H1 (cell line): ENCODE data around the gene SLC35E3. TPM values are rescaled to one million over a fixed set of nuclear protein-coding genes. Genes with fewer than 3 reads are reported as not detected.
A peak's percentile ranks its signal among the peaks of the same experiment; 100 is the strongest.

Experiments
- ASH2L ChIP-seq: fragments of 200-600, 300-600 bp; sonication (generic); IDR thresholded peaks from one replicate; pipeline ENCODE4 v1.7.1; 2017; ENCODE audit warnings: low read length
- CBX5 ChIP-seq: fragments of 300-800, 300-1000 bp; sonication (generic); IDR thresholded peaks from 2 replicates; pipeline ENCODE4 v1.7.1; 2016; ENCODE audit warnings: antibody characterized with exemption, low read length, low read depth
- CBX8 ChIP-seq: fragments of 300-800, 300-1000 bp; sonication (generic); IDR thresholded peaks from 2 replicates; pipeline ENCODE4 v1.7.1; 2016; ENCODE audit warnings: low read depth, low read length, borderline replicate concordance
- CREB1 ChIP-seq: IDR thresholded peaks from 2 replicates; pipeline ENCODE4 v1.6.1; 2012; ENCODE audit warnings: inconsistent platforms
- EGR1 ChIP-seq: IDR thresholded peaks from 2 replicates; pipeline ENCODE4 v1.6.1; 2011; ENCODE audit warnings: low read depth, low read length, borderline replicate concordance
- EP300 ChIP-seq, 2 experiments: IDR thresholded peaks; 1 replicate in 1 of 2; 2 replicates in 1 of 2; pipeline ENCODE4 v1.6.1; 2011 to 2012; ENCODE audit warnings: low read depth in 2 of 2, low read length in 2 of 2, mild to moderate bottlenecking in 2 of 2, borderline replicate concordance in 1 of 2, inconsistent platforms in 1 of 2, moderate library complexity in 1 of 2
- GABPA ChIP-seq: IDR thresholded peaks from 2 replicates; pipeline ENCODE4 v1.6.1; 2011; ENCODE audit warnings: mild to moderate bottlenecking, low read length, moderate library complexity, borderline replicate concordance; ENCODE audit not compliant: insufficient read depth
- HDAC6 ChIP-seq: IDR thresholded peaks from one replicate; pipeline ENCODE4 v1.7.1; 2012; ENCODE audit warnings: low read depth, mild to moderate bottlenecking, inconsistent platforms, low read length, moderate library complexity
- KDM4A ChIP-seq: IDR thresholded peaks from one replicate; pipeline ENCODE4 v1.7.1; 2012; ENCODE audit warnings: low read depth, mild to moderate bottlenecking, moderate library complexity, low read length, inconsistent platforms; ENCODE audit not compliant: severe bottlenecking
- KDM5A ChIP-seq: fragments of 200-600 bp; IDR thresholded peaks from 2 replicates; pipeline ENCODE4 v1.7.1; 2012; ENCODE audit warnings: mild to moderate bottlenecking, low read length, inconsistent platforms, mixed read lengths
- MAFK ChIP-seq: IDR thresholded peaks from 2 replicates; pipeline ENCODE4 v1.6.1; 2012; ENCODE audit warnings: low read depth, mild to moderate bottlenecking, improper control_type of control experiment, low read length
- NRF1 ChIP-seq: IDR thresholded peaks from 2 replicates; pipeline ENCODE4 v1.6.1; 2011; ENCODE audit warnings: mild to moderate bottlenecking, low read depth, low read length, improper control_type of control experiment
- PHF8 ChIP-seq: fragments of 200-600 bp; sonication (generic); conservative IDR thresholded peaks from 2 replicates; pipeline ENCODE4 v1.7.1; 2012; ENCODE audit warnings: low read depth, mild to moderate bottlenecking, inconsistent platforms, low read length, moderate library complexity
- POLR2A ChIP-seq, 2 experiments: IDR thresholded peaks; 1 replicate in 1 of 2; 2 replicates in 1 of 2; pipeline ENCODE4 v1.6.1; 2011; ENCODE audit warnings: low read depth in 2 of 2, low read length in 2 of 2, mild to moderate bottlenecking in 2 of 2; ENCODE audit errors: control extremely low read depth in 1 of 2
- SIN3A ChIP-seq, 2 experiments: IDR thresholded peaks in 1 of 2; conservative IDR thresholded peaks in 1 of 2; 2 replicates each; pipeline ENCODE4 v1.6.1; 2011 to 2012; ENCODE audit warnings: low read length in 2 of 2, improper control_type of control experiment in 1 of 2, low read depth in 1 of 2, mild to moderate bottlenecking in 1 of 2
- SP1 ChIP-seq: IDR thresholded peaks from 2 replicates; pipeline ENCODE4 v1.6.1; 2011; ENCODE audit warnings: low read depth, low read length
- TBP ChIP-seq: IDR thresholded peaks from 2 replicates; pipeline ENCODE4 v1.6.1; 2011; ENCODE audit warnings: low read depth, low read length, improper control_type of control experiment
- YY1 ChIP-seq: IDR thresholded peaks from 2 replicates; pipeline ENCODE4 v1.6.1; 2011; ENCODE audit warnings: low read depth, mild to moderate bottlenecking, low read length
- polyA plus RNA-seq, 7 experiments: library from polyadenylated mRNA; depleted of rRNA in 3 of 7; stranded (reverse) in 5 of 7; unstranded in 2 of 7; fragments of >200 nt in 5 of 7; fragments of 200-250 nt in 2 of 7; gene quantifications; 1 replicate in 5 of 7; 2 replicates in 1 of 7; 4 replicates in 1 of 7; pipeline versions ENCODE4 v1.2.1 to v1.2.3, GENCODE V29; 2011 to 2013; ENCODE audit warnings: missing spikeins in 2 of 7, mixed read lengths in 2 of 7
- total RNA-seq: library from RNA; stranded (reverse); fragmentation: NEBNext Ultra II Directional; extraction: Animal tissue kit (Norgen Biotek cat#: 25700); gene quantifications from 2 replicates; pipeline ENCODE4 v1.2.1, GENCODE V29; 2021
- TF ChIP-seq, protein P1 (sequence below): IDR thresholded peaks from 2 replicates; pipeline ENCODE4 v1.6.1; 2011; ENCODE audit warnings: low read depth, mild to moderate bottlenecking, low read length; ENCODE audit not compliant: insufficient read depth
- TF ChIP-seq, protein P2 (sequence below): IDR thresholded peaks from 2 replicates; pipeline ENCODE4 v1.6.1; 2011; ENCODE audit warnings: low read length, improper control_type of control experiment
- TF ChIP-seq, protein P3 (sequence below): IDR thresholded peaks from 2 replicates; pipeline ENCODE4 v1.6.1; 2012; ENCODE audit warnings: inconsistent platforms
- TF ChIP-seq, protein P4 (sequence below): IDR thresholded peaks from 2 replicates; pipeline ENCODE4 v1.6.1; 2012; ENCODE audit warnings: inconsistent platforms

SLC35E3 gene
- total and polyA plus RNA-seq, 2 of the 8 experiments (the other 6 are each of a cell fraction or from before 2014, with no cell fraction given), result 10.0 to 10.9 TPM

DNA sequence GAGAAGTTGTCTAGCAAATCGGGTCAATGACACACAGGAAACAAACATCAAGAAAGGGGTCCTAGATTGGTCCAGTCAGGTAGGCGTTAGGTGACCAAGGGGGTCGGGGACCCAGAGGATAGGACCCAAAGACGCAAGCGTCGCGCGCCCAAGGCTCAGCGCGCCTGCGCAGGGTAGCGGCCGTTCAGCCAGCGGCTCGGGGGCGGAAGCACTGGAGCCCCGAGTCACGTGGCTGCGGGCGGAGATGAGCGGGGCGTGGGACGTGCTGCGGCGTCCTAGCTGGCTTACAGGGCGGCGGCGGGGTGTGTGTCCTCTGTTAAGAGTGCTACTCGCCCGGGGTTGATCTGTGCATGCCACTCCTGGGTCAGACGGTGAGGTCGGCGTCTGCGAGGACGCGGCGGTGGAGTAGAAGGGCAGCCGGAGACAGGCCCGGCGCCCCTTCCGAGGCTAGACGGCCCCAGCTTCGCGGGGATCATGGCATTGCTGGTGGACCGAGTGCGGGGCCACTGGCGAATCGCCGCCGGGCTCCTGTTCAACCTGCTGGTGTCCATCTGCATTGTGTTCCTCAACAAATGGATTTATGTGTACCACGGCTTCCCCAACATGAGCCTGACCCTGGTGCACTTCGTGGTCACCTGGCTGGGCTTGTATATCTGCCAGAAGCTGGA lies at the start of gene SLC35E3 (continued):
- TF ChIP-seq GABPA, result peak; percentile 38; the same call in 1 of the 2 replicates
- TF ChIP-seq, protein P1, sequence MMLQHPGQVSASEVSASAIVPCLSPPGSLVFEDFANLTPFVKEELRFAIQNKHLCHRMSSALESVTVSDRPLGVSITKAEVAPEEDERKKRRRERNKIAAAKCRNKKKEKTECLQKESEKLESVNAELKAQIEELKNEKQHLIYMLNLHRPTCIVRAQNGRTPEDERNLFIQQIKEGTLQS, result peak; percentile 78
- TF ChIP-seq YY1, result 0 out of 2 replicates have a peak, but pooled peaks have one; percentile 10
- TF ChIP-seq SIN3A (conservative IDR thresholded peaks at IDR 0.05 in 1 of 2, IDR thresholded peaks at IDR 0.05 in 1 of 2; ENCODE audit: low read depth in 1 of 2, low read length in 2 of 2), result peak in 1 of 2 experiments; percentile 42; a peak in 1 of 4 replicates
- peak; percentile 60 to 93 for TF ChIP-seq POLR2A (IDR thresholded peaks at IDR 0.05; ENCODE audit: control extremely low read depth in 1 of 2, low read depth in 2 of 2, low read length in 2 of 2)
- TF ChIP-seq ASH2L, result peak; percentile 72
- peak; percentile 87 for TF ChIP-seq NRF1
- TF ChIP-seq KDM4A, result peak; percentile 89
- no peak for TF ChIP-seq CBX5
- peak; percentile 76; the same call in 1 of the 2 replicates for TF ChIP-seq CREB1
- no peak for TF ChIP-seq EP300 (IDR thresholded peaks at IDR 0.05; ENCODE audit: borderline replicate concordance in 1 of 2, low read depth in 2 of 2, low read length in 2 of 2)
- TF ChIP-seq MAFK, result no peak
- peak; percentile 64; the same call in 1 of the 2 replicates for TF ChIP-seq PHF8
- TF ChIP-seq EGR1, result peak; percentile 76; the same call in 1 of the 2 replicates
- no peak for TF ChIP-seq KDM5A
- TF ChIP-seq CBX8, result no peak
- peak; percentile 69 for TF ChIP-seq TBP
- TF ChIP-seq, protein P2, sequence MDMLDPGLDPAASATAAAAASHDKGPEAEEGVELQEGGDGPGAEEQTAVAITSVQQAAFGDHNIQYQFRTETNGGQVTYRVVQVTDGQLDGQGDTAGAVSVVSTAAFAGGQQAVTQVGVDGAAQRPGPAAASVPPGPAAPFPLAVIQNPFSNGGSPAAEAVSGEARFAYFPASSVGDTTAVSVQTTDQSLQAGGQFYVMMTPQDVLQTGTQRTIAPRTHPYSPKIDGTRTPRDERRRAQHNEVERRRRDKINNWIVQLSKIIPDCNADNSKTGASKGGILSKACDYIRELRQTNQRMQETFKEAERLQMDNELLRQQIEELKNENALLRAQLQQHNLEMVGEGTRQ, result peak; percentile 91
- TF ChIP-seq SP1, result no peak
- TF ChIP-seq, protein P3, sequence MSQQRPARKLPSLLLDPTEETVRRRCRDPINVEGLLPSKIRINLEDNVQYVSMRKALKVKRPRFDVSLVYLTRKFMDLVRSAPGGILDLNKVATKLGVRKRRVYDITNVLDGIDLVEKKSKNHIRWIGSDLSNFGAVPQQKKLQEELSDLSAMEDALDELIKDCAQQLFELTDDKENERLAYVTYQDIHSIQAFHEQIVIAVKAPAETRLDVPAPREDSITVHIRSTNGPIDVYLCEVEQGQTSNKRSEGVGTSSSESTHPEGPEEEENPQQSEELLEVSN, result peak; percentile 64
- no peak for TF ChIP-seq HDAC6
- TF ChIP-seq, protein P4, sequence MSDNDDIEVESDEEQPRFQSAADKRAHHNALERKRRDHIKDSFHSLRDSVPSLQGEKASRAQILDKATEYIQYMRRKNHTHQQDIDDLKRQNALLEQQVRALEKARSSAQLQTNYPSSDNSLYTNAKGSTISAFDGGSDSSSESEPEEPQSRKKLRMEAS, result peak; percentile 92
